WTC11 (cell line): Measurements from ENCODE around the gene COBL.

Experiments used
- NR1H2 ChIP-seq: sonication (generic); formaldehyde crosslinking; IDR thresholded peaks from 2 replicates; pipeline ENCODE4 v1.9.0; 2021; ENCODE audit warnings: mild to moderate bottlenecking, moderate library complexity, missing genetic modification reagents
- SP1 ChIP-seq: sonication (generic); formaldehyde crosslinking; conservative IDR thresholded peaks from 2 replicates; pipeline ENCODE4 v1.8.1; 2022; ENCODE audit warnings: missing genetic modification reagents
- TF ChIP-seq, protein P1 (sequence below): fragments of 200-600 bp; IDR thresholded peaks from 2 replicates; pipeline ENCODE4 v1.8.0; 2022; ENCODE audit warnings: antibody characterized with exemption

DNA sequence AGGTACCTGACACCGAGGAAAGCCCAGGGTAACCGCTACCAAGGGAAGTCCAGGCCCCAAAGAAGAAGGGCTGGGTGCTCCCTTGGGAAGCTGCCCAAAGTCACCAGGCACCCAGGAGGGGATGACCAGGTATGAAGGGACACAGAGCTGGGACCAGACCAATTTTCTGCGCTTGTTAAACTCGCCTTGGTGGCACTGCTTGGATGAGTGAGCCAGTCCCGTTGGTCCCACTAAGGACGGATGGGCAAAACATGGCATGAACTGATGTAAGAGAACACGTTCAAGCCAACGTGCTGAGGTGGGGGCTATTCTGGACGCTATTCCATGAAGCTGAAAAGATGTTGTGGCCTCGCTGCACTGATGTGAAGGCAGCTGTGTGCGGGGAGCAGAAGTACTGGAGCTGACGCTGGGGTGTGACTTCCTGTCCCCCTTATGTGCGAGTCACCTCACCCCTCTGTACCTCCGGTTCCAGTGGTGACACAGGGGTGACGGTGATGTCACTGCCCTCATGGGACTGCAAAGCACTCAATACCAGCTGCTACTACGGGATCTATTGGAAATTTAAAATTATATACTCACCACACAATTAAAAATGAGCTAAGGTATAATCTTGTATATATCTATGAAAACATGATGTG is 73.6 kb downstream of the COBL start:
- TF ChIP-seq, protein P1, sequence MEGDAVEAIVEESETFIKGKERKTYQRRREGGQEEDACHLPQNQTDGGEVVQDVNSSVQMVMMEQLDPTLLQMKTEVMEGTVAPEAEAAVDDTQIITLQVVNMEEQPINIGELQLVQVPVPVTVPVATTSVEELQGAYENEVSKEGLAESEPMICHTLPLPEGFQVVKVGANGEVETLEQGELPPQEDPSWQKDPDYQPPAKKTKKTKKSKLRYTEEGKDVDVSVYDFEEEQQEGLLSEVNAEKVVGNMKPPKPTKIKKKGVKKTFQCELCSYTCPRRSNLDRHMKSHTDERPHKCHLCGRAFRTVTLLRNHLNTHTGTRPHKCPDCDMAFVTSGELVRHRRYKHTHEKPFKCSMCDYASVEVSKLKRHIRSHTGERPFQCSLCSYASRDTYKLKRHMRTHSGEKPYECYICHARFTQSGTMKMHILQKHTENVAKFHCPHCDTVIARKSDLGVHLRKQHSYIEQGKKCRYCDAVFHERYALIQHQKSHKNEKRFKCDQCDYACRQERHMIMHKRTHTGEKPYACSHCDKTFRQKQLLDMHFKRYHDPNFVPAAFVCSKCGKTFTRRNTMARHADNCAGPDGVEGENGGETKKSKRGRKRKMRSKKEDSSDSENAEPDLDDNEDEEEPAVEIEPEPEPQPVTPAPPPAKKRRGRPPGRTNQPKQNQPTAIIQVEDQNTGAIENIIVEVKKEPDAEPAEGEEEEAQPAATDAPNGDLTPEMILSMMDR, result no peak
- TF ChIP-seq SP1 (CRISPR knock-in tag) (no peak), NR1H2 (CRISPR knock-in tag) (no peak)
